Lower leg skin (tissue), 4 donors: ENCODE measurements around the gene DUOXA1. TPM values are rescaled to one million over a fixed set of nuclear protein-coding genes. Genes with fewer than 3 reads are reported as not detected.
A peak's percentile ranks its signal among the peaks of the same experiment; 100 is the strongest.
"Not testable (repeated sequence)": the region's sequence is repeated elsewhere in the genome, so short reads cannot be mapped to it uniquely, and the experiment has no call there.

Experiments used
- DNase-seq, 2 donors: peaks; one replicate each; pipeline ENCODE4 v3.0.0-alpha.2; 2019; ENCODE audit warnings: low spot score in 2 of 2
- H3K4me3 ChIP-seq: fragments of 200-600 bp; sonication (generic); 2 replicates; pipeline ENCODE4 v1.5.1; 2017; ENCODE audit warnings: mild to moderate bottlenecking, low read depth; ENCODE audit not compliant: poor library complexity, severe bottlenecking
- CTCF ChIP-seq, 3 donors: fragments of 450-650 bp; IDR thresholded peaks; one replicate each; pipeline ENCODE4 v1.5.1; 2016; ENCODE audit warnings: antibody characterized with exemption in 3 of 3, mild to moderate bottlenecking in 3 of 3, moderate library complexity in 2 of 3
- POLR2A ChIP-seq, 2 donors: fragments of 450-650 bp; IDR thresholded peaks; one replicate each; pipeline ENCODE4 v1.6.1; 2016 to 2017; ENCODE audit warnings: antibody characterized with exemption in 2 of 2, mild to moderate bottlenecking in 1 of 2, moderate library complexity in 1 of 2
- WGBS, 2 donors: methylation state at CpG; one replicate each; pipeline ENCODE4 v1.1.5; 2018; 5-methylcytosine and 5-hydroxymethylcytosine counted together
- intact Hi-C: fragments of 100-400 bp; cut with DNase I; formaldehyde crosslinking; loops from one replicate; pipeline ENCODE4 v1.15.0; 2023; ENCODE audit warnings: low total_unique reads
- total RNA-seq, 4 donors: library from RNA; depleted of rRNA; stranded (reverse); fragments of >200 nt; gene quantifications; one replicate each; pipeline ENCODE4 v1.1.0, GENCODE V29; 2016

DUOXA1 gene
- total RNA-seq, 4 donors from 2014 or later = 58.1 to 112 (median 99.0) TPM

- TF ChIP-seq CTCF (IDR thresholded peaks at IDR 0.05) (no peak), POLR2A (IDR thresholded peaks at IDR 0.05) (no peak)
Observed at GRCh38 chr15:45110256-45110820, 19.3 kb downstream of the DUOXA1 start.

GRCh38 chr15:45107941-45108630 lies 21.6 kb downstream of the DUOXA1 start:
- intact Hi-C loops = no loop called here
- TF ChIP-seq CTCF (IDR thresholded peaks at IDR 0.05) (no peak), POLR2A (IDR thresholded peaks at IDR 0.05) (no peak)
- peak in 1 of 2 donors; percentile 21 for DNase-seq
- no peak overlapping the region for H3K4me3 ChIP-seq
- WGBS, 2 donors = 90 to 97% methylated on average over 9 to 10 of the region's 10 CpGs

More at GRCh38 chr15:45110256-45110820, 19.3 kb downstream of the DUOXA1 start:
- no peak for DNase-seq
- intact Hi-C loops = no loop called here
- no peak overlapping the region for H3K4me3 ChIP-seq
- WGBS, 2 donors = 58 to 69% methylated on average over 11 of the region's 11 CpGs

GRCh38 chr15:45106002-45106790 lies 23.5 kb downstream of the DUOXA1 start:
- DNase-seq = peak in 1 of 2 donors; percentile 53
- intact Hi-C loops = no loop called here
- H3K4me3 ChIP-seq = no peak overlapping the region
- TF ChIP-seq POLR2A (IDR thresholded peaks at IDR 0.05) = no peak
- TF ChIP-seq CTCF (IDR thresholded peaks at IDR 0.05) = no peak
- 83 to 84% methylated on average over 15 of the region's 15 CpGs for WGBS, 2 donors

DNA sequence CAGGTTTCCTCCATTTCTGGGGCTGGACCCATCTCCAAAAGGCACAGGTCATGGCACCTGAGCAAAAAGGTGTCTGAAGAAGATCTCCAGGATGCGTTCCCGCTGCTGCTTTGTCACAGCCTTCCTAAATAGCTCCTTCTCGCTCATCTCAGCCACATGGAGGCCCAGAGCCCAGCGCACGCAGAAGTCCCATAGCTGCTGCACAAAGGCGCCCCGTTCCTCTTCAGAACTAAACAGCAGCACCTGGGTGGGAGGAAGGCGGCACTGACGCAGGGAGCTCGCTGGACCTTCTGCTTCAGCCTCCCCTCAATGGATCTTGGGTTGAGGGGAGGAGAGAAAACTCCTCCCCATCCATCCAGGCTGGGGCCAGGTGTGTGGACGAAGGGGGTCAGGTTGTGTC lies 24.1 kb downstream of the DUOXA1 start:
- H3K4me3 ChIP-seq = no peak overlapping the region
- no peak for TF ChIP-seq CTCF (IDR thresholded peaks at IDR 0.05)
- no peak for TF ChIP-seq POLR2A (IDR thresholded peaks at IDR 0.05)
- 92 to 95% methylated on average over 11 of the region's 11 CpGs for WGBS, 2 donors
- DNase-seq = peak in 1 of 2 donors; percentile 56
- intact Hi-C loops = no loop called here

GRCh38 chr15:45104170-45104569 lies 25.5 kb downstream of the DUOXA1 start:
- 91 to 92% methylated on average over 9 of the region's 9 CpGs for WGBS, 2 donors
- DNase-seq, H3K4me3 ChIP-seq, intact Hi-C loops: not testable (repeated sequence)

- no peak overlapping the region for H3K4me3 ChIP-seq
- intact Hi-C loops = no loop called here
- DNase-seq = no peak
- 62 to 73% methylated on average over 6 of the region's 6 CpGs for WGBS, 2 donors
- no peak for TF ChIP-seq POLR2A (IDR thresholded peaks at IDR 0.05)
- TF ChIP-seq CTCF (IDR thresholded peaks at IDR 0.05) = no peak
Observed at GRCh38 chr15:45102226-45102625, 27.5 kb downstream of the DUOXA1 start.
